ENCODE results near the gene RIPK4. TPM values are rescaled to one million over a fixed set of nuclear protein-coding genes. Genes with fewer than 3 reads are reported as not detected.

Gene RIPK4
- total RNA-seq, 1 donor from 2014 or later = not detected

DNA sequence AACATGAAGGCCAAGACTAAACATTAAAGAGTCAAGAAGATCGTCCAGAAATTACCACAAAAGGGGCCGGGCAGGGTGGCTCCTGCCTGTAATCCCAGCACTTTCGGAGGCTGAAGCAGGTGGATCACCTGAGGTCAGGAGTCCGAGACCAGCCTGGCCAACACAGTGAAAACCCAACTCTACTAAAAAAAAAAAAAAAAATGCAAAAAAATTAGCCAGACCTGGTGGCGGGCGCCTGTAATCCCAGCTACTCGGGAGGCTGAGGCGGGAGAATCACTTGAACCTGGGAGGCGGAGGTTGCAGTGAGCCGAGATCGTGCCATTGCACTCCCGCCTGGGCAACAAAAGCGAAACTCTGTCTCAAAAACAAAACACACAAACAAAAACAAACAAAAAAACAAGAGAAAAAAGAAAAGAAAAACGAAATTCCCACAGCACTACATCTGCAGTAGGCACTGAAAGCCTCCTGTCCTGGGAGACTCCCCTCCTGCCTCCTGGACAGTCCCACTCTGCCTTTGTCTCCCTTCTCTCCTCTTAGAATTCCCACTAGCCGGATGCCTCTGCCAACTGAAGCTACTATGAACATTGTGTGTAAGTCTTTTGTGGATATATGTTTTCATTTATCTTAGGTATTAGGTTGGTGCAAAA lies 17.7 kb upstream of the RIPK4 start:
- Mint-ChIP-seq H3K36me3 (ENCODE audit: low read depth) (no peaks in the 10 kb centered on the region), H3K4me3 (no peak overlapping the region), H3K27ac (no peak overlapping the region), H3K4me1 (ENCODE audit: low read depth) (peaks cover 8% of the 10 kb centered on the region), H3K9me3 (no peaks in the 10 kb centered on the region), H3K27me3 (ENCODE audit: insufficient read depth) (peaks cover 37% of the 10 kb centered on the region)
- intact Hi-C loops (cut with micrococcal nuclease) = loop anchor here (10.0 kb wide), 1 partner anchor 500 kb away; no protein-coding TSS in a partner anchor
- DNase-seq (ENCODE audit: low spot score) = no peak

DNA sequence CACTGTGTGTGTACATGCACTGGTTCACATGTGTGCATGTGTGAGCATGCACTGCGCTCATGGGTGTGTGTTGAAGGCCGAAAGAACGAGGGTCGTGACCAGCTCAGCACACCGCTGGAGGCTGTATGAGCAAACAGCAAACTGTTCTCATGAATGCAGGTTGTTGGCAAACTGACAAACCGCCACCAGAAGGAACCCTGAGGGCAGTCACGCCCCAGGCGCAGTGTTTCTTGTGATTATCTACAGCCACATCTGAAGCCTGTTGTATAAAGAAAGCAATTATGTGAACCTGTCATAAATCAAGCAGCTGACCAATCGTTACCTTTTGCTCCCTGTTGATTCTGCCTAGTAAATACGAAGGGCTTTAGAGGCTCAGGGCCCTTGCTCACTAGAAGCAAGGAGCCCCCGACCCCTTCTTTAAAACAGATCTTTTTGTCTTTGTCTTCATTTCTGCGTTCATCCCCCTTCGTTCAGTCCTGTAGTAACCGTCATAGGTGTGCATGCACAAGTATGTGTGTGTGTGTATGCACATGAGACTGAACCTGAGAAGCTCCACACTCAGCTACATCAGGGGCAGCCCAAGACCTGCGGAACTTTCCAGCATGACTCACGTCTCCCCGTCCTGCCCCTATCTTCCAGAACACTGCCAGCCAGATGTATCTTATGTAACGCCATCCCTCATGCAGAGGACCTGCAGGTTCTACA lies 16.8 kb upstream of the RIPK4 start:
- intact Hi-C loops (cut with micrococcal nuclease) = loop anchor here (10.0 kb wide), 1 partner anchor 499 kb away; no protein-coding TSS in a partner anchor
- Mint-ChIP-seq H3K27me3 (ENCODE audit: insufficient read depth) (peaks cover 42% of the 10 kb centered on the region), H3K4me1 (ENCODE audit: low read depth) (peaks cover 8% of the 10 kb centered on the region), H3K9me3 (no peaks in the 10 kb centered on the region), H3K27ac (no peak overlapping the region), H3K36me3 (ENCODE audit: low read depth) (no peaks in the 10 kb centered on the region), H3K4me3 (no peak overlapping the region)
- no peak for DNase-seq (ENCODE audit: low spot score)

DNA sequence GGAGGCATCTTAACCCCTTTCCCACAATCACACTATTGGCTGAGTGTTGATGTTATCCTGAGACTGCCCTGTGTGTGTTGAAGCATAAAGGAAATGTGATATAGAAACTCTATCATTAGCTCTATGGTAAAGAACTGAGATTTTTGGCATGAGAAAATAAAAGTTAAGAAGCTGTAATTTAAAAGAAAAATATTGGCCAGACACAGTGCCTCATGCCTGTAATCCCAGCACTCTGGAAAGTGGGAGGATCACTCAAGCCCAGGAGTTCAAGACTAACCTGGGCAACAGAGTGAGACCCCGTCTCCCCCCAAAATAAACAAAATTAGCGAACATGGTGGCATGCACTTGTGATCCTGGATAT lies 14.2 kb upstream of the RIPK4 start:
- intact Hi-C loops (cut with micrococcal nuclease) = loop anchor here (10.0 kb wide), 1 partner anchor 496 kb away; no protein-coding TSS in a partner anchor
- Mint-ChIP-seq H3K36me3 (ENCODE audit: low read depth) (no peaks in the 10 kb centered on the region), H3K27ac (no peak overlapping the region), H3K4me3 (no peak overlapping the region), H3K27me3 (ENCODE audit: insufficient read depth) (peaks cover 51% of the 10 kb centered on the region), H3K4me1 (ENCODE audit: low read depth) (peaks cover 8% of the 10 kb centered on the region), H3K9me3 (no peaks in the 10 kb centered on the region)
- no peak for DNase-seq (ENCODE audit: low spot score)

DNA sequence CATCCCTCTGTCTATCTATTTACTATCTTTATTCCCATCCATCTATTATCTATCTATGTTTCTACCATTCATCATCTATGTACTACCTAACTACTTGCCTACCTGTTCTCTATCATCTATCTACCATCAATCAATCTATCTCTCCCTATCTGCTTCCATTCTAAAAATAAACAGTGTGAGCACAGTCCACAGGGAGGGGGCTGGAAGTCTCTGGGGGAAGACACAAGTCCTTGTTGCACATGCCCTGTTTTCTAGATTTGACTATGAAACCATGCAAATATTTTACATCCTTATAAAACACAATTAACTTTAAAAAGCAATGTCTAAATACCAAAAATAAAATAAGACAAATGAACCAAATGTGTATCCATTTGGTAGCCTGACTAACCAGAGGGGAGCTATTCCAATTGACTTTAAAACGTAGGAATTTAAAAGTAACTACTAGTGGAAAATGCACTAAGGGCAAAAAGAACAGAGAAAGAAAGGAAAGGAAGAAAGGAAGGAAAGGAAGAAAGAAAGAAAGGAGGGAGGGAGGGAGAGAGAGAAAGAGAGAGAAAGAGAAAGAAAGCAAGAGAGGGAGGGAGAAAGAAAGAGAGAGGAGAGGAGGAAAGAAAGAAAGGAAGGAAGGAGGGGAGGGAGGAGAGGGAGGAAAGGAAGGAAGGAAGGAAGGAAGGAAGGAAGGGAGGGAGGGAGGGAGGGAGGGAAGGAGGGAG lies 13.6 kb upstream of the RIPK4 start:
- no peak for DNase-seq (ENCODE audit: low spot score)
- Mint-ChIP-seq H3K27me3 (ENCODE audit: insufficient read depth) (peaks cover 54% of the 10 kb centered on the region), H3K4me3 (no peak overlapping the region), H3K27ac (no peak overlapping the region), H3K36me3 (ENCODE audit: low read depth) (no peaks in the 10 kb centered on the region), H3K9me3 (no peaks in the 10 kb centered on the region), H3K4me1 (ENCODE audit: low read depth) (peaks cover 8% of the 10 kb centered on the region)
- intact Hi-C loops (cut with micrococcal nuclease) = loop anchor here (10.0 kb wide), 1 partner anchor 496 kb away; no protein-coding TSS in a partner anchor

DNA sequence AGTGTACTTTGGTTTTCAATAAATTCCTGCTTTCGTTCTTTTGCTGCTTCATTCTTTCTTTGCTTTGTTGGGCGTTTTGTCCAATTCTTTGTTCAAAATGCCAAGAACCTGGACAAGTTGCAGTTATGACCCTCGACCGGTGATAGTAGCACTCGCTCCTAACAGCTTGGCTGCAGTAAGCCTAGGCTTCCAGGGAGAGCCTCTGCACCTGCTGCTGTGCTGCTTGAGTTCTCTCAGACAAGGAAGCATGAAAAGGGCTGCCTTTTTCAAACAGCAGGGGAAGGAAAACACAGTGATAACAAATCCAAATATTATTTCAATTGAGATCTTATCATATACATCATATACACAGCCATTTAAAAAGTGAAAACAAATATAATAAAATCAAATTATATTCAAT lies 12.8 kb upstream of the RIPK4 start:
- peaks cover 53% of the 10 kb centered on the region for H3K27me3 Mint-ChIP-seq (ENCODE audit: insufficient read depth)
- no peaks in the 10 kb centered on the region for H3K9me3 Mint-ChIP-seq
- no peak overlapping the region for H3K27ac Mint-ChIP-seq
- H3K4me3 Mint-ChIP-seq = no peak overlapping the region
- H3K36me3 Mint-ChIP-seq (ENCODE audit: low read depth) = no peaks in the 10 kb centered on the region
- DNase-seq (ENCODE audit: low spot score) = no peak
- intact Hi-C loops (cut with micrococcal nuclease) = loop anchor here (10.0 kb wide), 1 partner anchor 495 kb away; no protein-coding TSS in a partner anchor
- peaks cover 8% of the 10 kb centered on the region for H3K4me1 Mint-ChIP-seq (ENCODE audit: low read depth)

DNA sequence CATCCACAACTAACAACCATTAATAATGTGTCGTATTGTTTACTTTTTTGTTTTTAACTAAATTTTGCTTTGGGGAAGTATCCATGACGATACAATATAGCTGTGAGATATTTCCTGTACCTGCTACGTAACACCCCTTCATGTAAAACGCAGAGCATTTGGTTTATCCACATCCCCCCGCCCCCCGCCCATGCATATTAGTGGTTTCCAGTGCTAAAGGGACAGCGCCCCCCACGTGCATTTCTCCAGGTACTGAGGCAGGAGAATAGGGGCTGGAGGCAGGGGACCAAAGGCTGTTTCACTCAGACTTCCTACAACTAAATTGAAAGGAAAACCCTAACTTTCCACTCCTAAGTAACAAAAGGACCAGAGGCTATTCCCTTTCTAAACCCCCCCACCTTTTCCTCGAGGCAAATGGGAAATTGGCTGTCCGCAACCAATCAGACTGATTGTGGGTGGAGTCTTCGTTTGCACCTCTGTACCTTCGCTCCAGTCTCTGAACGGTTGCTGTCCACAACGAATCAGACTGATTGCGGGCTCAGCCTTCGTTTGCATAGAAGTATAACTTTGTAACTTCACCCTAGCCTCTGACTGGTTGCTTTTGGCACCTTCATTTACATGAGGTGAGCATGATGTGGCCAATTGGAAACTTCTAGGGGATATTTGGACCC lies 12.2 kb upstream of the RIPK4 start:
- Mint-ChIP-seq H3K36me3 (ENCODE audit: low read depth) (no peaks in the 10 kb centered on the region), H3K9me3 (no peaks in the 10 kb centered on the region), H3K4me3 (no peak overlapping the region), H3K27me3 (ENCODE audit: insufficient read depth) (peaks cover 56% of the 10 kb centered on the region), H3K4me1 (ENCODE audit: low read depth) (peaks cover 8% of the 10 kb centered on the region), H3K27ac (no peak overlapping the region)
- no peak for DNase-seq (ENCODE audit: low spot score)
- intact Hi-C loops (cut with micrococcal nuclease) = no loop called here

DNA sequence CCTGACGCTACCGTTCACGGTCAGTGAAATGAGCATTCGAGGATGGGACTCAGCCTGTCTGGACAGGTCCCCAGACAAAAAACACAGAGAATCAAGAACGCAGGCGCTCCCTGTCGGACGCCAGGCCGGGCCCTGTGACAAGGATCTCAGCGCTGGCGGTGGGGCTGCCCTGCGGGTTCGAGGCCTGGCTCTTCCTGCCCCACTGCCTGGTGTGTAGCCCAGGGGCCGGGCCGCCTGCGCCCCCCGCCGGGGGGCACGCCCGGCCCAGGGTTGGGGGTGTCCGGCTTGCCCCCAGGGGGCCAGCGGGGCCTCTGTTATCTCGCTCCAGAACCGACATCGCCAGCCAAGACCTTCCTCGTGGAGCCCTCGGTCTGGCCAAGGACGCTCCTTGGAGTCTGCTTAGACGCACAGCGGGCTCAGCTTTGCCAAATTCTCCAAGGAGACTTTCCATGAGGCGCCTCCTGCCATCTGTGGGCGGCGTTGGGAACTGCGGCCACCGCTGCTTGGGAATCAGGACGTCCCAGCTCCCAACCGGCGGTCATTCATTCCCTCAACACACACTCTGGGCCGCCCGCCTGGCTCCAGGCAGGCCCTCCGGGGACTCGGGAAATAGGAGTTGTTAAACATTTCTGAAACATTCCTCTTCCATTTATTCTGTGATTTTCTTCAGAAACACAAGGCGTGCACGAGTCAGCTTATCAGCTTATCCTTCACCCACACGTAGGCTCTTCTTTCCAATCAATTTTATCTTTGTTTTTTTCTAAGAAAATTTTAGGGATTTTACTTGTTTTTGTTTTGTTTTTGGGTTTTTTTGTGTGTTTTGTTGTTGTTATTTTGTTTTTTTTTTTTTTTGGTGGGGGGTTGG lies 11.3 kb upstream of the RIPK4 start:
- no peaks in the 10 kb centered on the region for H3K4me1 Mint-ChIP-seq (ENCODE audit: low read depth)
- no peak overlapping the region for H3K27ac Mint-ChIP-seq
- no peaks in the 10 kb centered on the region for H3K36me3 Mint-ChIP-seq (ENCODE audit: low read depth)
- H3K9me3 Mint-ChIP-seq = no peaks in the 10 kb centered on the region
- intact Hi-C loops (cut with micrococcal nuclease) = no loop called here
- peaks cover 50% of the 10 kb centered on the region for H3K27me3 Mint-ChIP-seq (ENCODE audit: insufficient read depth)
- DNase-seq (ENCODE audit: low spot score) = no peak
- H3K4me3 Mint-ChIP-seq = no peak overlapping the region

DNA sequence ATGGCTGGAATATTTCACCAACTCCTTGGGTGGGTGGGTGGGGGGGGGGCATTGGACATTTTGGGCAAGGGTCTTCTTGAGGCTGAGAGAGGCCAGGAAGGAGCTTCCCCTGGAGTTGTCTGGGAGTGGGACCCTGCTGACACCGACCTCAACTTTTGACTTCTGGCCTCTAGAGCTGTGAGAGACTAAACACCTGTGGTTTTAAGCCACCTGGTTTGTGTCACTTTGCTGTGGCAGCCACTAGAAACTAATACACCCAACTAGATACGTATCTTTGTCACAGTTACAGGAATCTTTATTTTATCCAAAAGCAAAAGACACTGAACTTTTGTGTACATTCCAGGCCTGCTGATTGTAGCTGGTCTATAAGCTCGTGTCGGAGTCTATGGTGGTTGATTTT lies 9.9 kb upstream of the RIPK4 start:
- Mint-ChIP-seq H3K4me3 (no peak overlapping the region), H3K4me1 (ENCODE audit: low read depth) (no peaks in the 10 kb centered on the region), H3K36me3 (ENCODE audit: low read depth) (no peaks in the 10 kb centered on the region), H3K9me3 (no peaks in the 10 kb centered on the region), H3K27ac (no peak overlapping the region), H3K27me3 (ENCODE audit: insufficient read depth) (peaks cover 57% of the 10 kb centered on the region)
- intact Hi-C loops (cut with micrococcal nuclease) = no loop called here
- no peak for DNase-seq (ENCODE audit: low spot score)

DNA sequence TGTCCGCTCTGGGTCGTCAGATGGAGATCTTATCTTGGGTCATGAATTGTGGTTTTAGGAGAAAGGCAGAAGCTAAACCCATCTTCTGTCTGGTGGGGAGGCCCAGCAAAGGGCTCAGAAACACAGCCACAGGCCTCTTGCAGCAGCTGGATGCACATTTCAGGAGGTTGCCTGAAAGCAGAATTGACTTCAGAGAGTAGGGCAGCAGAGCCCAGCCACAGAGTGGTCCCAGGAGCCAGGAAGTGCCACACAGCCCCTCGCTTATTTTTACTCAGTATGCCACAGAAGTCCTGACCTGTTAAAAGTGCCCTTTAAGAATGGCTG lies 8.3 kb upstream of the RIPK4 start:
- intact Hi-C loops (cut with micrococcal nuclease) = no loop called here
- H3K4me3 Mint-ChIP-seq = no peak overlapping the region
- H3K4me1 Mint-ChIP-seq (ENCODE audit: low read depth) = no peaks in the 10 kb centered on the region
- peaks cover 47% of the 10 kb centered on the region for H3K27me3 Mint-ChIP-seq (ENCODE audit: insufficient read depth)
- H3K27ac Mint-ChIP-seq = no peak overlapping the region
- H3K36me3 Mint-ChIP-seq (ENCODE audit: low read depth) = no peaks in the 10 kb centered on the region
- DNase-seq (ENCODE audit: low spot score) = no peak
- no peaks in the 10 kb centered on the region for H3K9me3 Mint-ChIP-seq

DNA sequence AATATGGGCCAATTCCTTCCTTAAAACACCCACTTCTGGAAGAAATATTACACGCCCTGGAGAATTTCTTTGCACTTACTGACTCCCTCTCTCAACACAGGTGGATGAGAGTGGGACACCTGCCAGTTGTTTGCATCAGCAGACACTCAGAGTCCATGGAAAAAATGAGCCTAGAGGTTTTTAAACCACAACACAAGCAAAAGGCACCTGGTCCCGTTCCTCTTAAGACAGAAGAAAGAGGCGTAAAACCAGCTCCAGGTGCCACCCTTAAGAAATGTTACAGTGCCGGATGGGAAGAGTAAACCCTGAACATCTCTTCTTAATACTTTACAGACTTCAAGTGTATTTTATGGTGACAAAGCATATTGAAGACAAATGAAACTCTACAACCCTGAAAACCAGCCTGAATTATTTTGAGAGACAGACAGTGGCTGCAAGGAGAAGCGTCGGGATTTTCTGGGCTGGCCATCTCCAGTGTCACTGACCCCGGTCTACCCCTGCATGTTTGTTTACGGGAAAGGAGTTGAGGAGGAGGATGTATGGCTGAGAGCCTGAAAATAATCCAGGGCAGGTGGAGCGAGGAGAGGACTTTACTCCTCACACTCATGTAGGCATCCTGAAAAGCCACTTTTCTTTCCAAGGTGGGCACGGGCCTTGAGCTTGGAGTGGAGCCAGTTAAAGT lies 7.8 kb upstream of the RIPK4 start:
- DNase-seq (ENCODE audit: low spot score) = no peak
- Mint-ChIP-seq H3K4me1 (ENCODE audit: low read depth) (no peaks in the 10 kb centered on the region), H3K9me3 (no peaks in the 10 kb centered on the region), H3K4me3 (no peak overlapping the region), H3K27me3 (ENCODE audit: insufficient read depth) (peaks cover 48% of the 10 kb centered on the region), H3K27ac (no peak overlapping the region), H3K36me3 (ENCODE audit: low read depth) (no peaks in the 10 kb centered on the region)
- intact Hi-C loops (cut with micrococcal nuclease) = no loop called here

DNA sequence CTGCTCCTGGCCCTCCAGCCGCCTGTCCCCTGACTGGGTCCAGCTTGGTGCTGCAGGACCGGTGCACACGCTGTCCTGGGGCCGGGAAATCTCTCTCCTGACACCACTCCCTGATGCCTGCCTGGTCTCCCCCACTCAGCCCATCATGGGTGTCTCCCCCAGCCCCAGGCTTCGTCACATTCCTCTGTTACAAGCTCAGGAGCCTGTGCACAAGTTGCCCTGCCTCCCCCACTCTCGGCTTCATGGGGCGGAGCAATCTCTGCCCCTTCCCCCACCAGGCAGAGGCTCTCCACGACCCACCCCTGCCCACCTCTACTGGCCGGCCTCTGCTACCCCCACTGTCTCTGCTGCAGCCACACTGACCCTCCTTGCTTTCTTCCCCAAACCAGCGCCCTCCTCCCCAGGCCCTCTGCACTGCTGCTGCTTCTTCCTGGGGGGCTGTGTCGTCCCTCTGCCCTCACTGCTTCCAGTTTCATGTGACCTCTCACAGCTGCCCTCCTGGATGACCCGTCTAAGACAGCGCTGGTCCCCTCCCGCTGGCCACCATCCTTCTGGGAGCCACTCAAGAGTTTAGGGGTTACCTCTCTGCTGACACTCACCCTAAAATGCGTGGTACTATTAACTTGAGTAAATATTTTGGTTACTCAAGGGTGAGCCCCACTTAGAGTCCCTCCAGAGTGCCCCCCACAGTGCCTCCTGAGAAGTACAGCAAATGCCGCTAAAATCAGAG lies 5.7 kb upstream of the RIPK4 start:
- Mint-ChIP-seq H3K4me3 (no peak overlapping the region), H3K9me3 (no peaks in the 10 kb centered on the region), H3K27ac (no peak overlapping the region), H3K27me3 (ENCODE audit: insufficient read depth) (peaks cover 57% of the 10 kb centered on the region), H3K36me3 (ENCODE audit: low read depth) (no peaks in the 10 kb centered on the region), H3K4me1 (ENCODE audit: low read depth) (peaks cover 17% of the 10 kb centered on the region)
- DNase-seq (ENCODE audit: low spot score) = no peak
- intact Hi-C loops (cut with micrococcal nuclease) = no loop called here
